HepG2 (cell line): ENCODE measurements around the gene PLSCR5. TPM values are rescaled to one million over a fixed set of nuclear protein-coding genes. Genes with fewer than 3 reads are reported as not detected.
A peak's percentile ranks its signal among the peaks of the same experiment; 100 is the strongest.

Experiments
- BCL6 ChIP-seq: IDR thresholded peaks from 2 replicates; pipeline ENCODE4 v1.6.1; 2016; ENCODE audit warnings: missing genetic modification reagents, missing compliant biosample characterization
- EED ChIP-seq: sonication (generic); formaldehyde crosslinking; IDR thresholded peaks from 2 replicates; pipeline ENCODE4 v1.5.0; 2020; ENCODE audit warnings: mild to moderate bottlenecking, missing genetic modification reagents
- GATA4 ChIP-seq: sonication (generic); IDR thresholded peaks from 2 replicates; pipeline ENCODE4 v1.6.1; 2016; ENCODE audit warnings: antibody characterized with exemption, low read depth, borderline replicate concordance
- GTF2F1 ChIP-seq: fragments of 150-350 bp; IDR thresholded peaks from 2 replicates; pipeline ENCODE4 v1.6.1; 2014; ENCODE audit warnings: low read length
- HNF4G ChIP-seq, 2 experiments: sonication (generic) in 1 of 2; formaldehyde crosslinking in 1 of 2; IDR thresholded peaks; 2 replicates each; pipeline versions ENCODE4 v1.4.0 to v1.6.1; 2011 to 2020; ENCODE audit warnings: borderline replicate concordance in 2 of 2, low read depth in 2 of 2, mild to moderate bottlenecking in 2 of 2, low read length in 1 of 2, missing genetic modification reagents in 1 of 2, moderate library complexity in 1 of 2
- HOXD1 ChIP-seq: sonication (generic); formaldehyde crosslinking; IDR thresholded peaks from 2 replicates; pipeline ENCODE4 v1.5.0; 2020; ENCODE audit warnings: missing genetic modification reagents
- KAT8 ChIP-seq: IDR thresholded peaks from 2 replicates; pipeline ENCODE4 v1.6.1; 2016; ENCODE audit warnings: missing genetic modification reagents, missing compliant biosample characterization
- MTF2 ChIP-seq: sonication (generic); formaldehyde crosslinking; IDR thresholded peaks from 2 replicates; pipeline ENCODE4 v1.5.0; 2020; ENCODE audit warnings: missing genetic modification reagents, borderline replicate concordance
- NFIB ChIP-seq: sonication (generic); formaldehyde crosslinking; IDR thresholded peaks from 2 replicates; pipeline ENCODE4 v1.9.0; 2021; ENCODE audit warnings: missing genetic modification reagents, mild to moderate bottlenecking, borderline replicate concordance
- PHB2 ChIP-seq: fragments of 450-650 bp; IDR thresholded peaks from 2 replicates; pipeline ENCODE4 v1.6.1; 2018; ENCODE audit not compliant: partially characterized antibody
- SALL2 ChIP-seq: sonication (generic); formaldehyde crosslinking; IDR thresholded peaks from 2 replicates; pipeline ENCODE4 v1.8.1; 2023; ENCODE audit warnings: mild to moderate bottlenecking, missing genetic modification reagents, inconsistent platforms
- SIN3A ChIP-seq: IDR thresholded peaks from 2 replicates; pipeline ENCODE4 v1.6.1; 2011; ENCODE audit warnings: low read depth, mild to moderate bottlenecking, control low read depth, low read length, borderline replicate concordance
- SMAD3 ChIP-seq: sonication (generic); formaldehyde crosslinking; IDR thresholded peaks from 2 replicates; pipeline ENCODE4 v1.4.0; 2020; ENCODE audit warnings: missing genetic modification reagents
- WIZ ChIP-seq: sonication (generic); formaldehyde crosslinking; IDR thresholded peaks from 2 replicates; pipeline ENCODE4 v1.5.1; 2020; ENCODE audit warnings: mild to moderate bottlenecking, missing genetic modification reagents
- XRCC5 ChIP-seq: fragments of 200-400 bp; formaldehyde crosslinking; optimal IDR thresholded peaks from 2 replicates; pipeline ENCODE3; 2017; ENCODE audit warnings: mild to moderate bottlenecking, low read length
- ZBTB3 ChIP-seq: sonication (generic); formaldehyde crosslinking; IDR thresholded peaks from 2 replicates; pipeline ENCODE4 v1.4.0; 2020; ENCODE audit warnings: low read depth, mild to moderate bottlenecking, moderate library complexity, missing genetic modification reagents, borderline replicate concordance
- ZNF160 ChIP-seq: sonication (generic); formaldehyde crosslinking; IDR thresholded peaks from 2 replicates; pipeline ENCODE4 v1.8.0; 2022; ENCODE audit warnings: mild to moderate bottlenecking, inconsistent platforms, missing genetic modification reagents
- ZNF484 ChIP-seq: sonication (generic); formaldehyde crosslinking; IDR thresholded peaks from 2 replicates; pipeline ENCODE4 v1.5.1; 2020; ENCODE audit warnings: mild to moderate bottlenecking, low read depth, missing genetic modification reagents, borderline replicate concordance
- ZNF547 ChIP-seq: sonication (generic); formaldehyde crosslinking; IDR thresholded peaks from 2 replicates; pipeline ENCODE4 v1.5.1; 2020; ENCODE audit warnings: mild to moderate bottlenecking, missing genetic modification reagents
- ZNF577 ChIP-seq: sonication (generic); formaldehyde crosslinking; IDR thresholded peaks from 2 replicates; pipeline ENCODE4 v1.4.0; 2020; ENCODE audit warnings: mild to moderate bottlenecking, low read depth, missing genetic modification reagents, borderline replicate concordance
- polyA plus RNA-seq, 8 experiments: library from polyadenylated mRNA; depleted of rRNA in 3 of 8; stranded (reverse) in 7 of 8; unstranded in 1 of 8; fragments of >200 nt; fragmentation: Illumina TruSeq in 4 of 8; extraction: Trizol in 4 of 8; gene quantifications; 2 replicates each; pipeline versions ENCODE4 v1.2.1 to v1.2.3, GENCODE V29; 2011 to 2016; ENCODE audit warnings: low read depth in 4 of 8, missing spikeins in 1 of 8, mixed read lengths in 1 of 8; ENCODE audit not compliant: insufficient read depth in 1 of 8
- total RNA-seq, 5 experiments: library from RNA; depleted of rRNA; stranded (reverse); fragments of >200 nt; fragmentation: Illumina TruSeq; extraction: Trizol; gene quantifications; 2 replicates each; pipeline ENCODE4 v1.2.3, GENCODE V29; 2016; ENCODE audit warnings: low read depth in 1 of 5
- TF ChIP-seq, protein P1 (sequence below): sonication (generic); formaldehyde crosslinking; IDR thresholded peaks from 2 replicates; pipeline ENCODE4 v1.4.0; 2020; ENCODE audit warnings: missing genetic modification reagents
- TF ChIP-seq, protein P2 (sequence below): sonication (generic); formaldehyde crosslinking; conservative IDR thresholded peaks from 2 replicates; pipeline ENCODE4 v1.5.0; 2020; ENCODE audit warnings: missing genetic modification reagents
- TF ChIP-seq, protein P3 (sequence below): sonication (generic); formaldehyde crosslinking; IDR thresholded peaks from 2 replicates; pipeline ENCODE4 v1.4.0; 2020; ENCODE audit warnings: mild to moderate bottlenecking, missing genetic modification reagents
- TF ChIP-seq, protein P4 (sequence below): sonication (generic); formaldehyde crosslinking; IDR thresholded peaks from 2 replicates; pipeline ENCODE4 v1.4.0; 2020; ENCODE audit warnings: mild to moderate bottlenecking, missing genetic modification reagents, borderline replicate concordance

The PLSCR5 gene
- total and polyA plus RNA-seq, 2 of the 13 experiments (the other 11 are each of a cell fraction or from before 2014, with no cell fraction given) = 0.50 TPM; not detected in 1

DNA sequence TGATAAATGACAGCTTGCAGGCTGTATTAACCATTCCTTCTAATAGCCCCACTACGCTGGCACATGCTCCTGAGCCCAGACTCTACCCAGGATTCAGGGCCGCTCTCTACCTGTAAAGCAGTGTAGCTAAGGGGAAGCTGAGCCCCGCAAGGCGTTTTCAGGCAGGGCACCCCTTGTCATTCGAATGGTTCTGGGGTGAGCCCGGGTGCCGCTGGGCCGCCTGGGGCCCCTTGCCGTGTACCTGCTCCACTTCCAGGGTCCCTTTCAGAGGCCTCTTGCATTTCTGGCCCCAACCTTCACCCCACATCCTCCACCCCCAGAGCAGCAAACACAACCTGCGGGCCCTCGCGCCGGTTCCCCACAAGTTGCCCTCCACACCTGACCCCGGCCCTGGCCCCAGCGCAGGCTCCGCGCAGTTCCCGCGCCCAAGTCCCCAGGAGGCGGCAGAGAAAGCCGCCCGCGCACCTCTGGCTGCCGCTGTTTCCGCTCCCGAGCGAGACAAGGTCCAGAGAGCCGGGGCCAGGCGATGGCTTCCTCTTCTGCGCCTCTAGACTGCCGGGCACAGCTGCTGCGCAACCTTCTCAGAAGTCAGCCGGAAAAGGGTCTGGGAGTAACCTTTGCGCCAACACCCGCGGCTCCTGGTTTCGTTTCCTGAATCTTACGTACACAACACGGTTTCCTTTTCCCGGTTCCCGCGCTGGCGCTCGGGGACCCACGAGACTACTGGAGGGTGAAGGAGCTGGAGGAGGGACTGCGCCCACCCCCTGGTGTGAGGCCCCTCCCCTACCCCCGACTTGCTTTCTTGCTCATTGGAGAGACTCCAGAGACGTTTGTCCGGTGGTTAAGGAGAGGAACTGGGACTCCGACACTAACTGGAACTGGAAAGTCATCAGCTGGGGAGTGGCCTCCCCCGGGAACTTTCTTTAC is 60.9 kb downstream of the PLSCR5 start, which contains the start of gene PLSCR1 (continued):
- TF ChIP-seq SIN3A (peak; percentile 59; the same call in 1 of the 2 replicates), SALL2 (CRISPR knock-in tag) (no peak), ZNF547 (CRISPR knock-in tag) (0 out of 2 replicates have a peak, but pooled peaks have one; percentile 47), KAT8 (peak; percentile 77), HNF4G (IDR thresholded peaks at IDR 0.05; ENCODE audit: borderline replicate concordance, low read depth, low read length) (peak; percentile 66; the same call in 1 of the 2 replicates), HNF4G (CRISPR knock-in tag; IDR thresholded peaks at IDR 0.05; ENCODE audit: borderline replicate concordance, low read depth) (no peak), NFIB (CRISPR knock-in tag) (no peak), ZNF484 (CRISPR knock-in tag) (no peak), EED (CRISPR knock-in tag) (no peak), PHB2 (no peak), XRCC5 (peak; percentile 61), GATA4 (no peak; the same call in 1 of the 2 replicates), MTF2 (CRISPR knock-in tag) (no peak), ZBTB3 (CRISPR knock-in tag) (no peak), GTF2F1 (no peak), HOXD1 (no peak; the same call in 1 of the 2 replicates), BCL6 (CRISPR knock-in tag) (peak; percentile 34; the same call in 1 of the 2 replicates), WIZ (0 out of 2 replicates have a peak, but pooled peaks have one; percentile 14), ZNF577 (no peak), SMAD3 (CRISPR knock-in tag) (peak; percentile 78; the same call in 1 of the 2 replicates), ZNF160 (CRISPR knock-in tag) (peak; percentile 48; the same call in 1 of the 2 replicates)
- TF ChIP-seq, protein P1, sequence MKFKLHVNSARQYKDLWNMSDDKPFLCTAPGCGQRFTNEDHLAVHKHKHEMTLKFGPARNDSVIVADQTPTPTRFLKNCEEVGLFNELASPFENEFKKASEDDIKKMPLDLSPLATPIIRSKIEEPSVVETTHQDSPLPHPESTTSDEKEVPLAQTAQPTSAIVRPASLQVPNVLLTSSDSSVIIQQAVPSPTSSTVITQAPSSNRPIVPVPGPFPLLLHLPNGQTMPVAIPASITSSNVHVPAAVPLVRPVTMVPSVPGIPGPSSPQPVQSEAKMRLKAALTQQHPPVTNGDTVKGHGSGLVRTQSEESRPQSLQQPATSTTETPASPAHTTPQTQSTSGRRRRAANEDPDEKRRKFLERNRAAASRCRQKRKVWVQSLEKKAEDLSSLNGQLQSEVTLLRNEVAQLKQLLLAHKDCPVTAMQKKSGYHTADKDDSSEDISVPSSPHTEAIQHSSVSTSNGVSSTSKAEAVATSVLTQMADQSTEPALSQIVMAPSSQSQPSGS = peak; percentile 60; the same call in 1 of the 2 replicates
- TF ChIP-seq, protein P2, sequence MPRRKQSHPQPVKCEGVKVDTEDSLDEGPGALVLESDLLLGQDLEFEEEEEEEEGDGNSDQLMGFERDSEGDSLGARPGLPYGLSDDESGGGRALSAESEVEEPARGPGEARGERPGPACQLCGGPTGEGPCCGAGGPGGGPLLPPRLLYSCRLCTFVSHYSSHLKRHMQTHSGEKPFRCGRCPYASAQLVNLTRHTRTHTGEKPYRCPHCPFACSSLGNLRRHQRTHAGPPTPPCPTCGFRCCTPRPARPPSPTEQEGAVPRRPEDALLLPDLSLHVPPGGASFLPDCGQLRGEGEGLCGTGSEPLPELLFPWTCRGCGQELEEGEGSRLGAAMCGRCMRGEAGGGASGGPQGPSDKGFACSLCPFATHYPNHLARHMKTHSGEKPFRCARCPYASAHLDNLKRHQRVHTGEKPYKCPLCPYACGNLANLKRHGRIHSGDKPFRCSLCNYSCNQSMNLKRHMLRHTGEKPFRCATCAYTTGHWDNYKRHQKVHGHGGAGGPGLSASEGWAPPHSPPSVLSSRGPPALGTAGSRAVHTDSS (CRISPR knock-in tag) = no peak
- TF ChIP-seq, protein P3, sequence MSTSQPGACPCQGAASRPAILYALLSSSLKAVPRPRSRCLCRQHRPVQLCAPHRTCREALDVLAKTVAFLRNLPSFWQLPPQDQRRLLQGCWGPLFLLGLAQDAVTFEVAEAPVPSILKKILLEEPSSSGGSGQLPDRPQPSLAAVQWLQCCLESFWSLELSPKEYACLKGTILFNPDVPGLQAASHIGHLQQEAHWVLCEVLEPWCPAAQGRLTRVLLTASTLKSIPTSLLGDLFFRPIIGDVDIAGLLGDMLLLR = no peak
- TF ChIP-seq, protein P4, sequence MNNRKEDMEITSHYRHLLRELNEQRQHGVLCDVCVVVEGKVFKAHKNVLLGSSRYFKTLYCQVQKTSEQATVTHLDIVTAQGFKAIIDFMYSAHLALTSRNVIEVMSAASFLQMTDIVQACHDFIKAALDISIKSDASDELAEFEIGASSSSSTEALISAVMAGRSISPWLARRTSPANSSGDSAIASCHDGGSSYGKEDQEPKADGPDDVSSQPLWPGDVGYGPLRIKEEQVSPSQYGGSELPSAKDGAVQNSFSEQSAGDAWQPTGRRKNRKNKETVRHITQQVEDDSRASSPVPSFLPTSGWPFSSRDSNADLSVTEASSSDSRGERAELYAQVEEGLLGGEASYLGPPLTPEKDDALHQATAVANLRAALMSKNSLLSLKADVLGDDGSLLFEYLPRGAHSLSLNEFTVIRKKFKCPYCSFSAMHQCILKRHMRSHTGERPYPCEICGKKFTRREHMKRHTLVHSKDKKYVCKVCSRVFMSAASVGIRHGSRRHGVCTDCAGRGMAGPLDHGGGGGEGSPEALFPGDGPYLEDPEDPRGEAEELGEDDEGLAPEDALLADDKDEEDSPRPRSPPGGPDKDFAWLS (CRISPR knock-in tag) = no peak
